DMS 273 (cell line): ENCODE data around the gene OPN1SW.

Experiments
- DNase-seq: peaks from one replicate; lab custom pipeline; 2025; ENCODE audit not compliant: unreplicated experiment; lab: John Stamatoyannopoulos, UW

Gene OPN1SW

DNA sequence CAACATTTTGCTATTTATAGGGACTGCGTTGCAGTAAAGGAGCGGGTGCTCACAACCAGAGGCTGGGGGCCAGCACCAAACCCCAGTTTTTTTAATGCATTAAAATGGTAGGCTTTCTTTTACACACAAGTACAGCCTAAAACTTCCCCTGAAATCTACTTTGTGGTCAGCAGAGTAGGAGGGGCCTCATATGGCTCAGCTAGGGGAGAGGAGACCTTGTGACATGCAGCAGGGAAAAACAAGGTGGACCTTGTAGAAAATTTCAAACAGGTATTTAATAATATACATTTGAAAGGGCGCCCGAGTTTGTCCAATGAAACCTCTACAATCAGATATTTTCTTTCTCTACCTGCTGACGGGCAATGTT lies 17.6 kb upstream of the OPN1SW start:
- DNase-seq = no peak

DNA sequence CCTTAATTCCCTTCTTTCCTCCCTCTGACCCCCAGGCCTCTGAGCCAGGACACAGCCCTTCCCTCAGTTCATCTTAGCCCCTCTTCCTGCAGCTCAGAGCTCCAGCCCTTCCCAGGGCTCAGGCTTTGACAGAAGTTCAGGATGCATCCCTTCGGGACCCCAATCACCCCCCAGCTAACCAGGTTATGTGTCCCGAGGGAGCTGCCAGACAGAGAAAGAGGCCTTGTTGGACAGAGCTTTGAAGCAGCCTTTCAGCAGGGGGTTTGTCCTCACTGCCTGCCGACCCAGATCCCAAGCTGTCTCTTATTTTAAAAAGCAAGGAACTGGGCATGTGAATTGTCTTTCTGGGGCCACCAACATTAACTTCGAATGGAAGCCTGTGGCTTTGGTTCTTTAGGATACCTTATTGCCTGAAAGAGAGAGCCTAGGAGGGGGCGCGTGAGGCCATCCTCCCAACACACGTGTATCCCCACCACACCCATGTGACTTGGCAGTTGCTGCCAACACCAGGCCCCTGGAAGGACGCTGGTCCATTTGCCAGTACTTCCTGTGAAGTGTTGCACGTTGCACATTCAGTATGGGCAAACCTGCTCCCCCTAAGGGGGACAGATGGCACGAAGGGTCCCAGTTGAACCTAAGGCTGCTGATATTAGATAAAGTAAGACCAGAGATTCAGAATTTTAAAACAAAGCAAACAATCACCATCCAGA lies 17.0 kb upstream of the OPN1SW start:
- peak; percentile 84 for DNase-seq

DNA sequence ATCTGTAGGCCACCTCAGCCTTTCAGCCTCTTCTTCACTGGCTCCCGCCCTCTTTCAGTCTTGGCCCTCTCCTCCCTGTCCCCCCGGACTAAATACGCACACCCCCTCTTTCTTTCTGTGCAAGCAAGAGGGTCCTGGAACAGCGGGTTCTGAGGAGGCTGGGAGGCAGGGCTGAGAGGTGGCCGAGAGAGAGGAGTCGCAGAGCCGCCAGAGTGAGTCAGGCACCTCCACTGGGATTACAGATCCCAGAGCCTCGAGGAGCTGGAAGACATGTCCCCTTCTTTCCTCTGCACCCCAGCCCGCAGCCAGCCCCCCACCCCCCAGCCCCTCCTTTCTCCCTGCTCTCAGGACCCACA lies 16.4 kb upstream of the OPN1SW start:
- DNase-seq = peak; percentile 61

DNA sequence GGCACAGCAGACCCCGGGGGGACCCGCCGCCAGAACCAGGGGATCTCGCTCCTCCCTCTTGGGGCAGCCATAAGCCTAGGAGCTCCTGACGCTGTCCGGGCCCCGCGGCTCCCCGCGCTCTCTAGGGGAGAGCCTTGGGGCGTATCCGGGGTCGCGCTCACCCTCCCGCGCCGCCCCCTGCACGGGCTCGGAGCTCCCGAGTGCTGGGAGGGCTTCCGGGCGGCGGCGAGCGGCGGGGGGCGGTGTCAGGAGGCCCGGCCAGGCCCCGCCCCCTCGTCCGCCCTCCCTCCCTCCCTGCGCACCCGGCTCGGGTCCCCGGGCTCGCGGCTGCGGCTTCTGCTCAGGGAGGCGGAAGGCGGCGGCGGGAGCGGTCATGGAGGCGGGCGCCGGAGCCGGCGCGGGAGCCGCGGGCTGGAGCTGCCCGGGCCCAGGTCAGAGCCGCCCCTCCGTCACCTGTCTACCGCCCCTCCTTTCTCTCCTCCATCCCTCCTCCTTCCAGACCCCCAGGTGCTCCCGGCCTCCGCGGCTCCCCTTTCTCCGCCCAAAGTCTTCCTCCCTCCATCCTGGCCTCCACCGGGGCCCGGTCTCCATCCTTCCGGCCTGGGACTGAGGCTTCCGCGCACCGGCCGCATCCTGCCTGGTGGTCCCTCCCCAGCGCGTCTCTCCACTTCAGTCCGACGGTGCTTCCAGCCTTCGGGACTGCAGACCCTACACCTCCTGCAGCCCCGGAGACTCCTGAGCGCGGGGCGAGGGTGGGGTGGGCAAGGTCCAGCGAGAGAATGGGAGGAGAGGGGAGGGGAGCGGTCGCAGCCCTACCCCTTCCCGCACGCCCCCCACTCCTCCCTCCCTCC lies 15.8 kb upstream of the OPN1SW start, which contains the start of gene CCDC136:
TSS of gene CCDC136 (plus strand) at position 848 of the 851 bp plus-strand sequence. CDS start 444 bp downstream, outside the sequence.
- peak; percentile 91 for DNase-seq

DNA sequence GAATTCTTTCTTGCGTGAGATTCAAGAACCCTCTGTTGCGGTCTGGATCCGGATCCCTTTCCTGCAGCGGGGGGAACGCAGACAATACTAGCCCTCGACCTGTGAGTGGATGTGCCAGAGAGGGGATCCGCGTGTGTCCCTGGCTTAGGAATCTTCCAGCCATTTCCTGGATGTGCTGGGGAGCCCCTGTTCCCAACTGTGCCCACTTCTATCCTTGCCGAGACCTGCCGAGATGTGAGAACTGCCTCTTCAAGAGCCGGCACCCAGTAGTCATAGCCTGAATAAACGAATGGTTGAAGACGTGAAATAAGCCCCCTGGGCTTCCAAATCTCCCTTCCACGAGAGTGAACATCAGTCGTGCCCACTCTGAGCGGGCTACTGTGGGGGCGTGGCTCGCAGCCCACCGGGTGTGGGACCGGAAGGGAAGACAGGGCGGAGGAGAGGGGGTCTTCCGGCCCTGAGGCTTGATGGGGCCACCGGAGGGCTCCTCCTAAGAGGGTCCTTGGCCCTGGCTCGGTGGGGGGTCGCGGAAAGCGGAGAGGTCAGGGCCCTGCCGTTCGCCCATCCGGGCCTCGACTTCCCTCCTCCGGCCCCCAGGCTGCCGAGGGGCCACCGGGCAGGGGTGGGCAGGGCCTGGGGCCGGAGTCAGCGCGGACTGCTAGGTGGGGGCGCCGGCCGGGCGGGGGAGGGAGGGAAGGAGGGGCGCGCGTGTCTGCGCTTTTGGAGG lies 14.9 kb upstream of the OPN1SW start:
- DNase-seq = no peak

DNA sequence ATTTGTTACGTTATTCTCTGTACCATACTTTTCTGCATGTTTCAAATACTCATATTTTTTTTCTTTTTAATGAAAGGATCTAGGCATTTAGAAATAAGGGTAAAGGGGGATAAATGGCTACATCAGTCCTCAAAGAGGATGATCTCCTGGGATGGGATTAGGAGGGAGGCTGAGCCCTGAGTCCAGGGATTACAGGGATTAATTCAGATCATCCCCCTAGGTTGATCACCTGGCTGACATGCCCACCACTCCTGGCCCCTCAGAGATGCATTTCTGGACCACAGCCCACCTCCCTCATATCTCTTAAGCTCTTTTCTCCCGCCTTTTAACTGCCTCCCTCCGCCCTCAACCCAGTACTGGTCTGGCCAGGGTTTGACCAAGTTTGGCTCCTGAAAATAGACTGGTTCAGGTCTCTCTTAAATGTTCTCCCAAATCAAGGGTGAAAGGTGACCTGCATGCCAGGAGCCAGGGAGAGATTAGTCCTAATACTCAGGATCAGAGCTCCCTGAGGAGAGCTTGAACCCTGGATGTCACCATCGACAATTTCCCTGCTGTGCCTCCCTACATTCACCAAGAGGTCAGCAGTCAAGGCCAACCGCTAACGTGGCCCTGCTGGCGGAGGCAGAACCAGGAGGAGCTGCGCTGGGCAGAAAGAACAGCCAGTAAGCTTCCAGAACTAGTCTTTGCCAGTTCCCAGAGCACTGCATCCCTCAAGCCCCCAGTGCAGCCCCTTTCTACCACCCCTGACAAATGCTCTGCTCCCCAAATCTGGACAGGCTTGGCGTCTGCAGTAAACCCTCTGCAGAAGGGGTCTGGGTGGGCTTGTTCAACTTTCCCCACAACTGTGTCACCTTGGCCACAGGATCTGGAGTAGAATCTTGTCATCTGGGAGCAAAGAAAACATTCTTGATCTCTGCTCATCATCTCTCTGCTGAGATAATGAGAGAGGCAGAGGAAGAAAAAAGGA lies 13.1 kb upstream of the OPN1SW start:
- no peak for DNase-seq

DNA sequence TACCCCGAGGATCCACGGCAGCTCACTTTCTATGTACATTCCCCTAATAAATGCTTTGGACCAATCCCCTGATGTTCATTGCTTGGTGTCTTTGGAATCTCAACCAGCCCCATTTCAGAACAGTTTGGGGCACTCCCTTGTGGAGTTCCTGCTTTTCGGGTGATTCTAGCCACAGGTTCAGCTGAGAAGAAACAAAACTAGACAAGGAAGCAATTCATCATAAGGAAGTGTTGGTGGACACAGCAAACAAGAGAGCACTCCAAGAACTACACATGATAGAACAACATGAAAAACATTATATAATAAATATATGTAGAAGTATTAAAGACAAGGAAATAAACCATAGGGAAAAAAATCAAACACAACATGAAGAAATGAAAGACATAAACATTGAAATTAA lies 10.1 kb upstream of the OPN1SW start:
- DNase-seq = no peak

DNA sequence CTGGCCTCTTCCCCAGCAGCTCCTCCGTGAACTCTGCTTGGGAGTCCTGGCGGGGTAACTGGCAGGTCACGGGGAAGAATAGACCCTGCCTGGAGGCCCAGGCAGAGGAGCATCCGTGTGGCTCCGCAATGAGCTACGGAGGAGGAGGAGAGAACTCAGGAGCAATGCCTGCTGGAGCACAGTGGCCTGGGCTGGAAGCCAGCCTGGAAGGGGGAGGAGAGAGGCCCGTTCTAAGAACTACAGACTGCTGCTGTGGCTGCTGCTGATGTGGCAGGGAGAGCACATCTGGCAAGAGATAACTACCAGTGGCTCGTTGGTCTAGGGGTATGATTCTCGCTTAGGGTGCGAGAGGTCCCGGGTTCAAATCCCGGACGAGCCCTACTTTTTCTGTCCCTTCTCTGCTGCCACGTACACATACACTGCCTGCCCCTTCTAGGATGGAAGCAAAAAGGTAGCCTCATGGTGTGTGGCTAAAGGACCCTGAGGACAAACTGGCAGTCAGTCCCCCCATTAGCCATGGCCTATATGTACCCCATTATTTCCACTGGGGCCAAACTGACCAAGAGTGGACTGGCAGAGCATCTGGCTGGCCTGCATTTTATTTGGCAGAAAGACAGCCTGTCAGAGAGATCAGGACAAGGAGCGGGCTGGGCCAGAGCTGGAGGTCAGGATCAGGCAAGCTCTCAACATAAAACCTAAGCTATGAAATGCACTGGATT lies 7.7 kb upstream of the OPN1SW start:
- DNase-seq = peak; percentile 95

DNA sequence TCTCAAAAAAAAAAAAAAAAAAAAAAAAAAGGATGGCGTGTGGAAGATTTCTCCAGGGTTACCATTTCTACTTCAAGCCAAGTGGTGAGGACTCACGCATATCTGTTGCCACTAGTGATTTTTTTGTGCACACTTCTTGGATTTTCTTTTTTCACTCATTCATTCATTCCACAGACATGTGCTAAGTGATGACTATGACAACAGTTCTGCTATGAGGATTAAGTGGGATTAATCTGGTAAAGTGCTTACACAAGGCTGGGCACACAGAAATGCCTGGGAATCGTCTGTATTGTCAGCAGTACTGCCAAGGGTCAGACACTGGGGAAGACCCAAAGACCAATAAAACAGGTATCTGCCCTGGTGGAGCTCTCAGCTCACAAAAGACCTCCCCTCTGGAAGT lies 6.3 kb upstream of the OPN1SW start:
- DNase-seq = no peak

DNA sequence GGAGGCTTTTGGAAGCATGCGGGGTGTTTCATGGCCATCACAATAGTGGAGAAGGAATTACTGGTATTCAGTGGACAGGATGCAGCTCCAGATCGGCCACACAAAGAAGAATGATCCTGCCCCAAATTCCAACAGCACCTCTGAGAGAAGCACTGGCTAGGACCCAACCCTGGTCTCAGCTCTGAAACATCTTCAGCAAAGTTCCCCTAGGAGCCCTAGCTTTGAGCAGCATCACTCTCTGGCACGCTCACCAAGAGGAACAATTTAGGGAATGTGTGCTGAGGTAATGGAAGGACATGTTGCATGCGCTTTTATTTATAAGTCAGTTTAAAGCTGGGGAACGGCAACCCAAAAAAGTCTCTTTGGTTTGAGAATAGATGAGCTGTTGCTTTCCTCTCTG lies 5.5 kb upstream of the OPN1SW start:
- no peak for DNase-seq

DNA sequence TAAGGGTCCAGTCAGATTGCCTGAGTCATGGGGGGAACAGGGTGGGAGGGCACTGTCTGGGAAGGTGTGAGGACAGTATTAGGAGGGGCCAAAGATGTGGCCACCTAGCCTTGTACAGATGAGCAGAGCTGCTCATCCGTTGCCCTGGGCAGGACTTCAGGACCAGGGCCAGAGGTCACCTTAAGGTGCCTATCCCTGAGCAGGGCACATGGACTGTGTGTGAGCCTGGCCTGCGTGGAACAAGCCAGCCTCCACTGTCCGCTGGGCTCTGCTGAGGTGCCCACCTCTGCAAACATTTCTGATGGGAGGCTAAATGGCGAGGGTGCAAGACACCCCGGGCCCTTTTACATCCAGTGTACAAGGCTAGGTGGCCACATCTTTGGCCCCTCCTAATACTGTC lies 3.4 kb upstream of the OPN1SW start:
- no peak for DNase-seq

DNA sequence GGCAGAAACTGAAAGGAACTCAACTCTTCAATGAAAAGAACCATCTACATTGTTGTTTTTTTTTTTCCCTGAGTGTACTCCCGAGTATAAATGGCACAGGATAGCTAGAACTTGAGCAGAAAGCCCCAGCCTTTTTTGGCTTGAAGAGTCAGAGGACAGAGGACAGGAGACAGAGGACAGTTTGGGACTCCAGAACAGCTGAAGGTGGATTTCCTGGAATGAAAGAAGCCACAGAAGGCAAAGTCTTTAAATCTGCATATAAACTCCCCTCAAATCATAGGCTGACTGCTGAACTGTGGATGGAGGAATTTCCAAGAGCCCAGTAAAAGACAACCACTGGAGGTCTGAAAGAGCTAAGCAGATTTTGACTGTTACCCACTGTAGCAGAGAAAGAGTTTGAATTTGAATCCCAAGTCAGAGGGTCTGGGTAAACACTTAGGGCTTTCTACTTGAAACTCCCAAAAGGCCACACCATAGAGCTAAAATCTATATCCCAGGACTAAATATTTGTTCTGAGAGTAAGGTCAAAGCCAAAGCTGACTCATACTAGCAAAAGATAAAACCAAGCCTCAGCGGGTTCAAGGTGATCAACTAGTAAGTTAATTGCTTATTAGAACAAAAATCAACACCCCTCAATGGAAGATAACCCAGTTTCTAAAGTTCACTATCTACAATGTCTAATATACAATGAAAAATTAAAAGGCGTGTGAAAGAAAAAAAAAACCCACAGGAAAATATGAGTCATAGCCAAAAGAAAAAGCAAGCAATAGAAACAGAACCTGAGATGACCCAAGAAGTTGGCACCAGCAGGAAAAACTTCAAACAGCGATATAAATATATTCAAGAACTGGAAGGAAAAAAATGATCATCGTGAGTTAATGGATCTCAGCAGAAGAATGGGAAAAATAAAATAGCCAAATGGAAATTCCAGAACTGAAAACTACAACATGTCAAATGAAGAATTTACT lies 1.8 kb upstream of the OPN1SW start:
- no peak for DNase-seq

DNA sequence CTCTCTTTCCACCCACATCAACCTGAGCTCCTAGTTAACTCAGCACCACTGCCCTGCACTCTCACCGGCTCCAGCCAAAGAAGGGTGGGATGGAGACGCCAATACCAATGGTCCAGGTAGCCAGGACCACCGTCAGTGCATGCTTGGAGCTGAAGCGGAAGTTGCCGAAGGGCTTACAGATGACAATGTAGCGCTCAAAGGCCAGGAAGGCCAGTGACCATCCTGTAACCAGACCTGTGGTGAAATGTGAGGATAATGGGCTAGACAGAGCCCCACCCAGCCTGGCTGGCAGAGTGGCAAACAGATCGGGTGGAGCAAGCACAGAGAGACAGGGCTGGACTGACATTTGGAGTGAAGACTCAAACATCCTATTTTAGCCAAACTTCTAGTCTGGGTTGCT lies 673 bp downstream of the OPN1SW start:
- no peak for DNase-seq

DNA sequence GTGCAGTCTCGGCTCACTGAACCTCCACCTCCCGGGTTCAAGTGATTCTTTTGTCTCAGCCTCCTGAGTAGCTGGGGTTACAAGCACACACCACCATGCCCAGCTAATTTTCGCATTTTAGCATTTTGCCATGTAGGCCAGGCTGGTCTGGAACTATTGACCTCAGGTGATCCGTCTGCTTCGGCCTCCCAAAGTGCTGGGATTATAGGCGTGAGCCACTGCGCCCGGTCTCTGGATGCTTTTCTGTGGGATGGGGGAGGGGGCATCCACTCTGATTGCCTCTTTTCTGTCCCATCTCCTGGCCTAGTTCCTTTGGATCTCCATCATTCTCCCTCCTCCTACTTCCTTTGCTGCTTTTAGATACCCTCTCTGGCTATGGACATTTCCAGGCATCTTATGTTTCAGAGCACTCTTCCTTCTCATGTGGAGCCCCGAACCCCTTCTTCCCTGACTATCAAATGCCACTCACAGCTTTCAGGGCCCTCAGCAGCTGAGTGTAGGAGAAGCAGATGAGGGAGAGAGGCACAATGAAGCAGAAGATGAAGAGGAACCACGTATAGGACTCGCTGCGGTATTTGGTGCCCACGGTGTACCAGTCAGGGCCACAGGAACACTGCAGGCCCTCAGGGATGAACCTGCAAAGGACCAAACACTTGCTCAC lies 1.4 kb downstream of the OPN1SW start:
- DNase-seq = no peak

DNA sequence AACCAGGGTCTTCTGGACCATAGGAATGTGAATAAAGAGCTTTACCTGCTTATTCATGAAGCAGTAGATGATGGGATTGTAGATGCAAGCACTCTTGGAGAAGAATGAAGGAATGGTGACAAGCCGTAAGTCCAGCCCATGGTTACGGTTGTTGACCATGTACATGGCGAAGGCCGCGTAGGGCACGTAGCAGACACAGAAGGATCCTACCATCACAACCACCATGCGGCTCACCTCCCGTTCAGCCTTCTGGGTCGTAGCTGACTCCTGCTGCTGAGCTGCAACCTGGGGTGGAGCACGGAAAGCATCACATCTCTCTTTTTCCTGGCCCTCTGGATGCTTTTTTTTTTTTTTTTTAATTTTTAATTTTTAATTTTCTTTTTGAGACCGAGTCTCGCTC lies 2.0 kb downstream of the OPN1SW start:
- no peak for DNase-seq

DNA sequence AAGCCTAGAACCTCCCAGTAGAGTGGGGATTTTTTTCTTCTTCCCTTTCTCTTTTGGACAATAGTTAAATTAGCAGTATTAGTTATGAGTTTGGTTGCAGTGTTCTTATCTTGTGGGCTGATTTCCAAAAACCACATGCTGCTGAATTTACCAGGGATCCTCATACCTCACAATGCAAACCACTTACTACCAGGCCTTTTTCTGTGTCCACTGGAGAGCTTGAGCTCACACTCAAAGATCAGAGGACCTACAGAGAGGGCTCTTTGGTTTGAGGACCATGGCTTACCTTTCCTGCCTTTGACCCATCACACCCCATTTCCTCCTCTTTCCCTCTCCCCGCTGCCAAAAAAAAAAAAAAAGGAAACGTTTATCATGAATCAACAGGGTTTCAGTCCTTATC lies 5.4 kb downstream of the OPN1SW start:
- DNase-seq = no peak

DNA sequence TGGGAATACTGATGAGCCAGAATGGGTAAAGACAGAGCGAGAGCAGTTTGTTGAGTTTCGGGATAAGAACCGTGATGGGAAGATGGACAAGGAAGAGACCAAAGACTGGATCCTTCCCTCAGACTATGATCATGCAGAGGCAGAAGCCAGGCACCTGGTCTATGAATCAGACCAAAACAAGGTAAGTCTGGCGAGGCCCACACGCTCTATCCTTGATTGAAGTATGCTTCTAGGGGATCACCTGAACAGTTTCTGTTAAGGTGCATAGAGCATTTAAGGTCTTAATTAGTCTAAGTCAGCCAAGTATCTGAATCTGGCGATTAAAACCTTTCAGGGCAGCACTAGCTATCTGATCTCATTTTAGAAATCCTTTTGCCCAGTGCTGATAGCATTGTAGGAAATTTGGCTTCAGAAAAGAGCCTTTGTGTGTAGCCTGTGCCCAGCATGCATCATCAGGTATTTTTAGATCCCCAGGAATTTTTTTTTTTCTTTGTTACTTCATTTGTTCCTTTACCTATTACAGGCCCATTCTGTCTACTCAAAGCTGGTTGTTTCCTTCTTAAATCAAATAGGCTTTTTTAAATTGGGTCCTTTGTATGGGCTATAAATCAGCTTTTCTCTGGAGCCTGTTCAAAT lies 8.0 kb downstream of the OPN1SW start:
- no peak for DNase-seq

DNA sequence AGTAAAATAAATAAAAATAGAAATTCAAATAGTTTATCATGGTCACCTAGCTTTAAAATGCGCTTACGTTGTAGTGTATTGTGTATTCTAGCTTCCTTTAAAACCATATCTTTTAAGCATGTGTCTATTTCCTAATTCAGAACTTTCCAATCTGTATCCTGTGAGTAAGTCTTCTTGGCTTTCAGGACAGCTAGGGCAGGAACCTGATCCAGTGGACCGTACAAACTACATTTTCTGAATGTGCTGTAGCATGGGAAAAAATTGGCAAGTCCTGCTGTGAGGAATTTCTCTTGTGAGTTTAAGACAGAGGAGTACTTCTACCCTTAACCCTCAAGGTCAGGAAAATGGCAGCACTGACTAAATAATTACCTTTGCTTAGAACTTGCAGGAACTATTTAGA lies 12.1 kb downstream of the OPN1SW start:
- DNase-seq = no peak
